ENCODE measurements around the gene ZFAND3.

GRCh38 chr6:37826993-37827392 is 7.5 kb downstream of the ZFAND3 start:
- TF ChIP-seq CTCF (IDR thresholded peaks at IDR 0.05 in 8 of 11, conservative IDR thresholded peaks at IDR 0.05 in 3 of 11) (no peak), POLR2A (IDR thresholded peaks at IDR 0.05) (no peak), POLR2AphosphoS5 (IDR thresholded peaks at IDR 0.05) (no peak)

Data from spleen (tissue), 7 donors.